GM19043 (cell line): ENCODE results near the gene AIM2.
"Not testable (repeated sequence)": the region's sequence is repeated elsewhere in the genome, so short reads cannot be mapped to it uniquely, and the experiment has no call there.

Experiments
- ATAC-seq: cut with Tn5 transposase; IDR thresholded peaks from one replicate; pipeline ENCODE4 v1.9.1; 2021; ENCODE audit warnings: low read depth; ENCODE audit not compliant: unreplicated experiment

Gene AIM2

GRCh38 chr1:159076438-159077119, at the start of gene AIM2:
AIM2 (minus strand) TSS chr1:159076766; CDS start chr1:159073499, 3,267 bp downstream.
- peak; percentile 79 for ATAC-seq

DNA sequence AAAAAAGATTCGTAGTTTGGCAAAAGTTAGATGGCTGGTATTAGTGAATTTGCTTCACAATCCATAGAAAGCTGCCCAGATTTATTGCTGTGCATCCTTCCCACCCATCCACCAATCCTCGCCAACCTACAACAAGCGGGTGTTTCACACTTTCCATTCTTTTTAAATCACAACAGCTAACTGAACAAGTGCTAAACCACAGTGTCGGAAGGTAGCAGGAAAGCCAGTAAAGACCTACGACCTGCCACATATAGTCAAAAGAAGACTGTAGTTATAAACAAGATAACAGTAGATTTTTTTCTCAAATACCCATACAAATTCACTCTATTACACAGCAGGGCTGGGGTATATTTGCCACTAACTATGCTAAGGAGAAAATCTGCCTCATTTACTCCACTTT, 47.0 kb upstream of the AIM2 start:
- ATAC-seq: no peak

DNA sequence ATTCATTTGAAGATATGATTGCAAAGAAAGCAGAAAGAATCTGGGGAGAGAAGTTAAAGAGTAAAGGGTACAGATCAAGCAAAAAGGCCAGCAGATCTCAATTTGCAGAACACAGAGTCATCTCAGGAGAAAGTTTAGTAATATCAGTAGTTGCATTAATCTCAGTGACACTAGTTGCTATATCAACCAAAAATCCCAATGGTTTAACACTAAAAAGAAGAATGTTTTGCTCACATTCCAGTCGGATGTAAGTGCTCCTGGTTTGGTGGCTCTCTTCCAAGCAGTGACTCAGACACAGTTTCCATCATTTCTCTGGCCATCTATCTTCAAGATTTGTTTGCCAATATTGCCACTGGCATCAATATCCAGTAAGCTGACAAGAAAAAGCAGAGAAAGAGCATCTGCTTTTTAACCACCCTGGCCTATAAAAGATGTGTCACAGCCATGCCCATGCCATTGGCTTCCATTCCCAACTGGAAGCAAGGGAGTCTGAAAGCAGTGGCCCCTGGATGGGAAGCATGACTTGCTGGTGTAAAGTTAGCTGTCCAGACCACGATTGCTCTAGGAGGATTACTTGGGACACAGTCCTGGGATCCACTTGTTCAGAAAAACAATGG, 45.5 kb upstream of the AIM2 start:
- peak; percentile 81 for ATAC-seq

DNA sequence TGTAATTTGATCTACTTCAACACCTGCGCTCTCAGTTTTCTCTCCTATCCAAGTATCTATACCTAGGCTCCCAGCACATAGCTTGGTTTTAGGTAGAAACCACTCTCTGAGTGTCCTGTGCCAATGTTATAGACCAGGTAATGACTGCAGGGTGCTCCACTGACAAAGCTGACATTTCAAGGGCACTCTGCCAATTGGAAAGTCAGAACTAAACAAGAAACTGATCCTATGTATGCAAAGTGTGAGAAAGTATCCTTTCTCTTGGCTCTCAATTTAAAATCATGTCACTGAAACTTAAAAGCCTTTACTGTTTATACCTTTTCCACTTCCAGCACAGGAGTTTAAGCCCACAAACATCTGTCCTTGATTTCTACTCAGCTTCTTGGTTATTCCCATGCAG, 45.0 kb upstream of the AIM2 start:
- ATAC-seq: peak; percentile 55

DNA sequence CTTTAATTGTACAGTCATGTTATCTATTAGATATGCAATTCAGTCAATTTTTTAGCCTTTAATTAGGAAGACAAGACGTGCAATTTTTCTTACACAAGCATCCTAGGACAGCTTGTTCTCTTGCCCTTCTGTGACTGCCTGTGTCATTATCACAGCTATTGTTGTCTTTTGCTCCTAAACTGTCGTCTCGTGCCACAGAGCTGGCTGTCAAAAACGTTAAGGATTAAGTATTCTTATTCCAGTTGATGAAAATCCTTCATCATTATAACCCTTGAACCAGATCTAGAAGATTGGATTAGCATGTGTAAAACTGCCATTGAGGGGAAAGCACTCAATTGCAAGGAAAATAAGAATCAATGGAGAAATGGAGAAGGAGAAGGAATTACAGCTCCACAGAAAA, 43.8 kb upstream of the AIM2 start:
- no peak for ATAC-seq

GRCh38 chr1:159113596-159114433, 37.2 kb upstream of the AIM2 start:
- no peak for ATAC-seq

DNA sequence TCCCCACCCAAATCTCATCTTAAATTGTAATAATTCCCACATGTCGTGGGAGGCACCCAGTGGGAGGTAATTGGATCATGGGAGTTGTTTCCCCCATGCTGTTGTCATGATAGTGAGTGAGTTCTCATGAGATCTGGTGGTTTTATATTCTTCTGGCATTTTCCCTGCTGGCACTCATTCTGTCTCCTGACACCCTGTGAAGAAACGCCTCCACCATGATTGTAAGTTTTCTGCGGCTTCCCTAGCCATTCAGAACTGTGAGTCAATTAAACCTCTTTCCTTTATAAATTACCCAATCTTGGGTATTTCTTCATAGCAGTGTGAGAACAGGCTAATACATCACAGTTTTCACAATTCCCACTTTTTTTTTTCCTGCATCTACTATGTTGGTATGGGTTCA, 26.5 kb upstream of the AIM2 start:
- not testable (repeated sequence) for ATAC-seq

GRCh38 chr1:159100589-159100988, 24.0 kb upstream of the AIM2 start:
- no peak for ATAC-seq

- no peak for ATAC-seq
Measured at GRCh38 chr1:159098596-159098995, 22.0 kb upstream of the AIM2 start.

- ATAC-seq: no peak
Measured at GRCh38 chr1:159092036-159092760, 15.6 kb upstream of the AIM2 start.

DNA sequence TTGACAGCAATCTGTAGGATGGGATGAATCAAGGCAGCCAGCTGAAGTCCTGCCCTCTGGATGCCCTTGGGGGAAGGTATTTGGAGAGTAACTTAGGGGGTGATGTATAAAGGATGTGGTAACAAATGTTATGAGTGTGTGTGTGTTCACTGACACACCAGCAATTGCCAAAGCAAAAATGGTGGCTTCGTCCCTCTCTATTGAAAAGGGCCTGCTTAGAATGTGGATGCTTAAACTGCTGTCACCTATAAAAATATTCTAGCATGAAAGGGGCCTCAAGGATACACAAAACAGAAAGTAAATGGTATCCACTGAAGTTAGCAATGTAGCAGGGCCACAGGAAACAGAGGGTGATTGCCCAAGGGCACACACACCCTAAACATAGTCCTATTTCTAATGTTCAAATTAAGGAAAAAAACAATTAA, 15.1 kb upstream of the AIM2 start:
- no peak for ATAC-seq

DNA sequence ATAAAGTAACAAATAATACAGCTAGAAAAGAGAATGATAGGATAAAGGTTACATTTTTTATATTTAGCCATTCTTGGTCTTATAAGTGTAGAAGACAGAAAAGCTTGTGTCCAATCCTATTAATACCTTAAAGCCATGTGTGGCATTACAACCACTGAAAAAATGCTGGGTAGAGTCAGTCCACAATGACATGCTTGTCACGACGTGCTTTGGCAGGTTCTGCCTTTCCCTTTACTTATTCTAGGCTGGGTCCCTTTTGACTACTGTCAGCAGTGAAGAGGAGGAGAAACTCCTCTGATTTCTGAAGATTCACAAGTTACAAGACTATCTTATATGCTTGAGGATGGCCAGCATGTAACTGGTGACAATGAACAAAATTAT, 14.6 kb upstream of the AIM2 start:
- ATAC-seq: no peak

GRCh38 chr1:159090286-159091179, 14.0 kb upstream of the AIM2 start:
- no peak for ATAC-seq

GRCh38 chr1:159089184-159089791, 12.7 kb upstream of the AIM2 start:
- no peak for ATAC-seq

GRCh38 chr1:159088546-159089183, 12.1 kb upstream of the AIM2 start:
- no peak for ATAC-seq

GRCh38 chr1:159088050-159088449, 11.5 kb upstream of the AIM2 start:
- ATAC-seq: no peak

- no peak for ATAC-seq
Measured at GRCh38 chr1:159084867-159085266, 8.3 kb upstream of the AIM2 start.

- ATAC-seq: no peak
Measured at GRCh38 chr1:159084152-159084551, 7.6 kb upstream of the AIM2 start.

DNA sequence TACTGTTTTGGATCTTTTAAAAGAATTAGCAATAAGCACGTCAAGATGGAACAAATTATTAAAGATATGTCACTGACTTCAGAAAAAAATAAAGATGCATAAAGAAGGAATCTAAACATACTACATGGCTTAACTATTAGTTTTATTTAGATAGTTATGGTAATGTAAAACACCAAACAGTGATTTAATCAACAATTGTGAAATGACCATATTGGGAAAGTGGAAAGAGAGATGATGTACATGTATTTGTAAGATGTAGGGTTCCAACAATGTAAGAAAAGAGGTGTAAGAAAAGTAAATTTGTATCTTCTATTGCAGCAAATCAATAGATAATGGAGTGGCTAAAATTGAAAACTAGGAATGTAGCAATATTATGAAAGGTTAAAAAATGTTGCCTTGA, 6.4 kb upstream of the AIM2 start:
- no peak for ATAC-seq
